Posterior cingulate gyrus (tissue), 11 donors: ENCODE results near the gene FATE1.

Source experiments
- DNase-seq, 10 donors: peaks; one replicate each; pipeline versions ENCODE4 v3.0.0 to v3.0.0-alpha.2; 2020 to 2021; ENCODE audit warnings: mixed read lengths in 3 of 10
- intact Hi-C: fragments of 100-400 bp; cut with DNase I; formaldehyde crosslinking; loops from one replicate; pipeline ENCODE4 v1.15.1; 2023

The FATE1 gene

DNA sequence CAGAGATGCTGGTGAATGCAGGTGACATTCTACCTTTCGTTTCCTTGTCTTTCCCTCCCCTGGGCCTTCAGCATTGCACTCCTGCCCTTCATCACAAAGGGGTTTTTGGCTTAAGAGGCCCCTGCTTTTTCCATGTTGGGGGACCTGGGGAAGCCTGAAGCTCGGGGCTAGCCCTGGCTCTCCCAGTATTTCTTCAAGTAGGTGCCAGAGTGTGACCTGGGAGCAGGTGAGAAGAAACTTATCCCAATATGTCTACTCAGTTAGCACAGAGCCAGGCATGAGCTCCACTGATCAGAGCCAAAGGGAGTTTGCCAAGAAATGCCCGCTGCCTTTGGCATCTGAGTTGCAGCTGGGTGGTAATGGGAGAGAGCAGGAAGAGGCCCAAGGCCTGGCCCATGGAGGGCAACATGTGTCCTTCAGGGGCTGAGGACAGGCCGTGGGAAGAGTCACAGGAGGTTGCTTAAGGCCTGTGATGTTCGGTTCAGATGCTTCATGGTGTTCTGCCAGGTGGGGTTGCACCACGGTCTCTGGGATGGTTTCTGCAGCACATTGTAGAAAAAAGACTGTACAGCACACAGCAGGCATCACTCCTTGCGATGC is 13.0 kb upstream of the FATE1 start:
- DNase-seq, result peak in 1 of 10 donors; percentile 19
- intact Hi-C loops, result no loop called here

DNA sequence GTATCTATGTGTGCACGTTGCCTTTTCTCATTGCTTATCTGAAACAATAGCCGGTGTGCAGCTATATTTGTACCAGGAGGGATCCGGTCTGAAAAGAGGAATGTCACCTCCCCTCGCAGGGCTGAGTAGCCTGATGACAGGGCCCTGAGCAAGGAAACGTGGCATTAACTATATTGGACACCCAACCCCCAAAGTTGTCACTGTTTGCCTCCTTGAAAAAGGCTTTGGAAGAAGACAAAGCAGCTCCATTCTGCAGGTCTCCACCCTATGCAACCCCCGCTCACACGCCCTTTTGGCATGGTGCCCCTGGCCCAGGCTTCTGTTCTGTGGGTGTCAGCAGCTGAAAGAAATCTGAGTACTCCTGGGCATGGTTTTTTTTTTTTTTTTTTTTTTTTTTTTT is 12.3 kb upstream of the FATE1 start:
- peak in 1 of 10 donors; percentile 70 for DNase-seq
- intact Hi-C loops, result no loop called here

DNA sequence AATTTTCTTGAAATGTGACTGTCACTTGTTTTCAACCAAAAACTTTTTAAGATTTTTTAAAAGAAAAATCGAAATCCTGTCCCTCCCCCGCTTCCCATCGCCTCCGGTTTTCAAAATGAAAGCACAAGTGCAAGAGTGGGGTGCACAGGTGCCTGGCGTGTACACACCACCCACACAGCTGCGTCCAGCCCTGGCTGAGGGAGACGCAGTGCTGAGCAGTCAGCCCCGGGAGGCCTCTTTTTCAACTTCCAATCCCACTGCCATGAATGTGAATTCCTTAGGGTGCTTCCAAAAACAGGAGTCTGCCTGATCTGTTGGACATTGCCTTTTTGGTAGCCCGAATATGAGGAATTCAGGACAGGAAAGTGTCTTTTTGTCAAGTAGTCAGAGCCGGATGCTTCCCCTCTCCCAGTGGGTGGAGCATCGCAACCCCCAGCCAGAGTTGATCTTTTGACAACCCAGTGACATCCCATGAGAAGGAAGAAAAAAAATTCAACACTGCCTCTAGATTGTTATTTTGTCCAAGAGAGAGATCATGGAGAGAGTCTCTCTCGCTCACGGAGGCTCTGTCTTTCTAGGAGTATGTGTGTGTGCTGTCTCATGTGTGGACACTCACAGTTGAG is 11.7 kb upstream of the FATE1 start:
- intact Hi-C loops, result no loop called here
- DNase-seq, result peak in 2 of 10 donors; percentile 5 to 64

DNA sequence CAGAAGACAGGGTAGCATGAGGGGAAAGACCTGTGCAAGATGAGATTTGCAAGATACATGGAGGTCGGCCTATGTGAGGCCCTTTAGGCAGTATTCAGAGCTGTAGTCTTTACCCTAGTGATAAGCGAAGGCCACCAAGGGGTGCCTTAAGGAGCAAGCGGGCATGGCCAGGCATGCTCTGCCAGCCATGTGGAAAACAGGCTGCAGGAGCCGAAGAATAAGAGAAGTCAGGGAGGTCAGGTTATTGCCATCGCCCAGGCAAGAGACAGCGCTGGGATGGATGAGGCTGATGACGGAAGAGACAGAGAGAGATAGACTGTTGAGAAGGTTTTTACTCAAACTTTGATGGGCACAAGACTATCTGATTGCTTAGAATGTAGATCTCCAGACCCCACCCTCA is 7.0 kb upstream of the FATE1 start:
- intact Hi-C loops, result no loop called here
- DNase-seq, result no peak

DNA sequence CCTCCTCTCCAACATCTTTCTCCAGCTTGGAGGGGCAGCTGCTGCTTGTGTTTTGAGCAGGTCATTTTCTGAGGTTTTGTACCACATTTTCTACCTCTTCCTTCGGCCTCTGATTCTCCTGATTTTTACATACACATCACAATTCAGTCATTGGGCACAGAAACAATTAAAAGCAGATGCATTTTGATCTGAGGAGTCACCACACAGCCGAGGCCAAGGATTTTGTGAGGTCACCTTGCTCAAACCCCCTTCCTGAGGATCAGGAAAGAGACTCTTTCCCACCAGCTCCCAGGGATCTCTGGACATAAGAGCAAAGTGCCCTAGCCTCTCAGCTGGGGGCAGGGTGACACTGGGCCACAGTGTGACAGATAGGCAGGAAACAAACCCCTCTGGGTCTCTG is 5.4 kb upstream of the FATE1 start:
- intact Hi-C loops, result no loop called here

DNA sequence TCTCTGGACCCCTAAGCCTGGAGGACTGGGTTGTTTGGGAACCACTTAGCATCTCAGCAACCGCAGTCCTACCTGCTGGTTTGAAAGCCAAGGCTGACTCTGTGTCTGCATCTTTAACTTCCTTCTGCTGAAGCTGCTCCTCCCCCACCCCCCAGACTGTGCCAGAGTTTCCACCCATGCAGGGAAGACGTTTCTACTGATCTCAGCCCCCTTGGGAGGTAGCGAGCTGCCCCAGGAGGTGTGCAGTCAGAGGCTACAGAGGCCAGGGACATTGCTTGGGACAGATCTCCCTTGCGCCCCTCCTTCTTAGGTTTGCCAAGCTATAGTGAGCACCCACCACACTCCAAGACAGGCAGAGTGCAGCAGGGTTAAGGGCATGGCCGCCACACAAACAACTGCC is 4.7 kb upstream of the FATE1 start:
- intact Hi-C loops, result no loop called here
- peak in 1 of 10 donors; percentile 32 for DNase-seq

More for the DNA sequence above, 5.4 kb upstream of the FATE1 start:
- DNase-seq, result no peak

DNA sequence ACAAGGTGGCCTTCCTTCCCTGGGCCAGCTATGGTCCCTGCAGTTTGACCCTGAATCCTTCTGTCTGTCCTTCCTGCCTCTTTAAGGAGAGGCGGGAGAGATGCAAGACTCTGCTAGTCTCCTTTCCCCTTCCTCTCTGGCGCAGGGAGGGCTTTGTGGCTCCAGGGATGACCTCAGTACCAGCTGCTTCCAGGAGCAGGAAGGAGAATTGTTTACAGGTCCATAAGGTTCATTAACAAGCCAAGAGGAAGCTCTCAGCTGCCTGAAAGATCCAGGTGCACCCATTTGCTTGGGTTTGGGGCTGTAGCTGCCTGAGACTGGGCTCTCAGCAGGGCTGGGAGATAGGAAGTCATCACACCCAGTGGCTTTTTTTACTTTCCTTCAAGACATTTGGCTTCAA is 4.0 kb upstream of the FATE1 start:
- no peak for DNase-seq
- intact Hi-C loops, result no loop called here

DNA sequence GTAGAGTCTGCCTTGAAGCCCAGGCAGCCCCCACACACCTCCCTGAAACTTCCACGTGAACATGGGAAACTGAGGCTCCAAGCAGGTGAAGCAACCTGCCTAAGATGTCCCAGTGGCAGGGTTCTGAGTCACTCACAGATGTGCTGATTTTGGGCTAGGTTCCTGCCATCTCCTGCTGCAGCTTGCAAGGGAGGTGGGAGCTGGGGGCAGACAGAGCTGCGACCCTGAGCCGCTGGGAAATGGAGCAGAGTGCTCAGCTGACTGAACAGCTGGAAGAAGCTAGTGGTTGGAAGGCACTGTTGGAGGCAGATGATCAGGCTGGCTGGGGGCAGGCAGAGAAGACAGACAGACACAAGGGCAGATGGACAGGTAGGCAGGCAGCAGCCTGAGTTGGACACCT is 3.6 kb upstream of the FATE1 start:
- intact Hi-C loops, result no loop called here
- DNase-seq, result peak in 1 of 10 donors; percentile 23

DNA sequence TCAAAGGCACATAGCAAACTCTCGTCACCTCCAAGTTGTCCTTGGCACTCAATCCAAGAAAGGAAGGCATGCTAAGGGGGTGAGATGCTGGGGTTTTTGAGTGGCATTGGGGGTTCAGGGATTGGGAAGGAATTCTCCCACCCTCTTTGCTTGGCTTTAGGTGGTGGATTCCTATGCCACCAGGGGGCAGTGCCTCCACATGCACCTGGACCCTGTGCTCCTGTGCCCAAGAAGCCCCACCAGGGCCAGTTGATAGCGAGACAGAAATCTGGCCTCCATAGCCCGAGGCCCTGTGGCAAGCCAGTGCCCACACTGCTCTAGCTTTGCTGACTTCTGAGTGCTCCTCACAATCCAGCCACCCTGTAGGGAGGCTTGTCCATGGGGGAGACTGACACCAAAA is 2.0 kb upstream of the FATE1 start:
- DNase-seq, result peak in 1 of 10 donors; percentile 62
- intact Hi-C loops, result no loop called here

DNA sequence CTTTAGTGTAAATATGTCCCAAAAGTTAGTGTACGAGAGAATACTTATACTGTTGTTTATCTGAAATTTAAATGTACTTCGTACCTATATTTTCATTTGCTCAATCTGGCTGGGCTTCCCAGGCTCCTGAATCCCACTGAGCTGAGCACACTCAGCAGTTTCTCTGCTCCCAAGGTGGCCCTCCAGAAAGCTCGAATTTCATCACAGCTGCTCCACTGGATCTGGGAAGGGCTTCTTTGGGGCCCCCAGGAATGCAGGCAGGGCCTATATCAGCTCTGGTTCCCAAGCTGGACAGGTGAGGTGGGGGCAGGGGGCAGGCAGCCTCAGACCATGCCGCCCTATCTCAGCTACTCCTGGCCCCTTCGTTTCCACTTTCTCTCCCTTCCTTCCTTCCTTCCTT is 1.5 kb upstream of the FATE1 start:
- no peak for DNase-seq
- intact Hi-C loops, result no loop called here

DNA sequence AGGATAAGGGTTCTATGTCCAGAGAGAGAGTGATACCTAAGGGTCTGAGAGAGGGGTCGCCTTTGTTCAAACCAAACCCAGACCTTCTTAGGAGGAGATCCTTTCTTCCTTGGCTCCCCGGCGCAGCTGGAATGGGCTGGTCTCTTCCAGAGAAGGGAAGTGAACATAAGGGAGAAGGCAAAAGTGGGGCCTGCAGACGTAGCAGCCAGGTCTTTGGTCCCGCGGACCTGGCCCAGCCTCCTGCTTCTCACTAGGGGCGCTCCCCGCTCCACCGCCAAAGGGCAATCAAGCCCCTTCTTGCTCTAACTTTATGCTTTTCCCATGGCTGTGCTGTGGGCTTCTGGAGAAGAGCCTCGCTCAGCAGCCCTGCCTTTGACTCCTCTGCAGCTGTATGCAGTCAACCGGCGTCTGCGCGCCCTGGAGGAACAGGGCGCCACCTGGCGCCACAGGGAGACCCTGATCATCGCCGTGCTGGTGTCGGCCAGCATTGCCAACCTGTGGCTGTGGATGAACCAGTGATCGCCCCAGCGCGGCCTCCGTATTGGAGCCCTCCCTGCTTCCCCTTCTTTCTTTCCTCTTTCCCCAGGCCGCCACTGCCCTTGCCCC is 6.5 kb downstream of the FATE1 start:
- intact Hi-C loops, result no loop called here
- peak in 1 of 10 donors; percentile 30 for DNase-seq

DNA sequence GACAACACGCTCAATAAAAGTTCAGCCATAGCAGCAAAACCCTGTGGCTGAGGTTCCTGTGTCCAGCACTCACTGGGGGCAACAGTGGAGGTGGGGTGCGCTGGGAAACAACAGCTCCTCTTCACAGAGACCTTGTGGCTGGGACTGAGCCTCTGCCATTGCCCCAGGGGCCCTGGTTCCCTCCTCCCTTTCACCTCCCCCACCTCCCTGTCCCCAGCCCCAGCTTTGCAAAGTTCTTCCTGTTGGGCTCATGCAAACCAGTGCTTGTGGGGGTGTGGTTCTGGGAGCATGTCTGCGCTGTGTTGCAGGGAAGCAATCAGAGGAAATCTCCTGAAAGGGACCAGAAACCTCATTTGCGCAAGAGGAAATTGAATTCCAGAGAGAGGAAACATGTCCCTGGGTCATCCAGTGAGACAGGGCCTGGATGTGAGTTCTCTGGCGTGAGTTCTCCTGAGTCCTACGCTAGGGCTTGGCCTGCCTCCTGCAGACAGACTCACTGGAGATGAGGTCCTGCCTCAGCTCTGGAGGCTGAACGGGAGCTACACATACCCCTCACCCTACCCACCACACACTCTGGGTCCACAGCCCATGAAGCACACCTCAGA is 7.4 kb downstream of the FATE1 start:
- no peak for DNase-seq
- intact Hi-C loops, result no loop called here

DNA sequence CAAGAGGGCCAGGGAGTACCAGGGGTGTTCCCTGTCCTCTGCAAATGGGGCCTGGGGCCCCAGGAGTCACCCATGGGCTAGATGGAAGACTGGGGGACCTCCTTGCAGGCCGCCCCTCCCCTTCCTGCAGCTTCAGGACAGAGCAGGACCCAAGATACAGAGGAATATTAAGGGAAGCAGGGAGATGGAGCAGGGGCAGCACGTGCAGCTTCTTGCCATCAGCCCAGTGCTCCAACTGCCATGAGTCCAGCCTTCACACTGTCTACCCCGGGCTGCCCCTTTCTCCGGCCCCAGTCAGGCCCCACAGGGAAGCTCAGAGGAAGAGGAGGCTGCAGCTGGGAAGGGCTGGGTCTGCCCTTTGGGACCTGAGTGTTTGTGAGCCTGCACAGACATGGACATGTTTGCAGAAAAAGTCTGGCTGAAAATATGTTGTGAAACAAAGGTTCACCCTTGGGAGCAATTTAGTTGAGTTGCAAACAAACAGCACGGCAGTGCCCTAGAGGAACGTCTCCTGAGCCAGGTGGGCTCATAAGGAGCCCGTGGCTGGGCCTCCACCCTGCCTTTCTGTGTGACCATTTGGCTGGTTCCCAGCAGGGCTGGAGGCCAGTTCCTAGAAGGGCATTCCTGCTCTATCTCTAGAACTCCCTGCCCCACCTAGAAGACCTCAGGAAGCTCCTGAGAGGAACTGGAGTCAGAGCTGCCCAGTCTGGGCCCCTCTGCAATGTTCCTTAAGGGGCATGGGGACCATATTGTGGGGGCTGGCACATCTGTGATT is 8.9 kb downstream of the FATE1 start:
- no peak for DNase-seq
- intact Hi-C loops, result no loop called here

DNA sequence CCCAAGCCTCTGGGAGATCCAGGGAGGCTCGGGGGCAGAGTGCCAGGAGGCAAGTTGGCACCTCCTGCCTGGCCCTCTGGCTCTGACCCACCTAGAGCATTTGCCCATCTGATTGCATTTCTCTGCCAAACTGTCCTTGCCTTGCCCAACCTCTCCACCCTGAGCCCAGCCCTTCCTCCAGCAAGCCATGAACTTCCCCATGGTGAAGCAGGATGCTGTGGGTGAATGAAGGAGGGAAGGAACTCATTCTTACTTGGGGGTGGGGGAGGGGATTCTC is 9.4 kb downstream of the FATE1 start:
- intact Hi-C loops, result no loop called here
- DNase-seq, result no peak

DNA sequence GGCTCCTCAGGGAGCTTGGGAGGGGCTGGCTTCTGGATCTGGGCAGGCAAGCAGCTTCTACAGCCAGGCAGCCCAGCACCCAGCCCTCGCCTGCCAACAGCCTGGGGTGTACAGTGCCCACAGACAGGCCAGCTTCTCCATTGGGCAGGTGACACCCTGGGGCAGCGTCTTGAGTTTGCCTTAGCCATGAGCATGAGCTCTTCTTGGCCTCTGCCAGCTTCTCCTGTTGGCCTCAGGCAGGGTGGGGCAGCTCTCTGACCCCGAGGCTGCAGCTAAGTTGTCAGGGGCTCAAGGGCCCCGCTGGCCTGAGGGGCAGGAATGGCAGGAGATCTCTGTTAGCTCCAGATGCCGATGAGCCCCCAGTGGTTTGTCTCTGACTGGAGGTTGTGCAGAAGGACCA is 10.9 kb downstream of the FATE1 start:
- intact Hi-C loops, result no loop called here
- no peak for DNase-seq

DNA sequence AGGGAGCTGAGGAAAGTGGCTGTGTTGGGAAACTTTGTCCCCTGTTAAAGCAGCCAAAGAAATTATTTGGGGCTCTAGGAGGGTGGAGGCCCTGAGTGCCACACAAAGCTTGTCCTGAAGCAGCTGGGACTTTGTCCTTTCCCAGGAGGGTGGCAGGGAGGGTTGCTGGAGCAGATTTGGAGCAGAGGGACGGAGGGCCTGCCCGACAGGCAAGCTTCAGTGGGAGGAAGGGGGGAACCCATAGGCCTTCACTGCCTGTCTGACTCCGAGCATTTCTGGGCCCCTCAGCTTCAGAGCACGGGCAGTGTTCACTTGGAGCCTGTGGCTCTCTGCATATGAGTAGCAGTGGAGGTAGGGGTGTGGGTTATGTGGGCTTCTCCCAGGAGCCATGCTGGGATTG is 11.5 kb downstream of the FATE1 start:
- intact Hi-C loops, result no loop called here
- no peak for DNase-seq

DNA sequence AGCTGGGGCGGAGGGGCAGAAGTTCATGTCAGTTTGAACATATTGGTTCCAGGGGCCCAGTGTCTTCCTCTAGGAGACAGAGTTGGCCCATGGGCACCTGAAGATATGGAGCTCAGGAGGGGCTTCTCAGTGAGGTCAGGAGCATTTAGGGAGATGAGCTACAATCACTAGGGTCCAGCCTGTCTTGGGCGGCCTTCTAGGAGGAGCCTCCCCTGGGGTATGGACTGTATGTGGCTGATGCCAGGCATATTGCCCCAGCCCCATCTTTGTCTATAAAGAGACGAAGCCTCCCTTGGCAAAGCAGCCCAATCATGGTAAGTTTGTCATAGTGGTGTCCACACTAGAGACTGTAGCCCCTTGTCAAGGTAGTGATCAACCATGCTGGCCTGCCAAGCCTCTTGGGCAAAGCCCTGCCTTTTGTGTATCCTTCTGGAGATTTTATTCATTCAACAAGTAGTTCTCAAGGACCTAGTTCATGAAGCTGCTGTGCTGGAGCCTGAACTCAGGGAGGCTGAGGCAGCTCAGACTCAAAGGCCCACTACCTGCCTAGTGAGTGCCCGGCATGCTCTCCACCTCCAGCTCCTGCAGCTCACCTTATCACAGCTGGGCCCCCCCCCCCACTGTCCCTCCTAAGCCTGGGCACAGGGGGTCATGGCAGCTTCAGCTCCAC is 13.4 kb downstream of the FATE1 start:
- intact Hi-C loops, result no loop called here
- DNase-seq, result no peak

DNA sequence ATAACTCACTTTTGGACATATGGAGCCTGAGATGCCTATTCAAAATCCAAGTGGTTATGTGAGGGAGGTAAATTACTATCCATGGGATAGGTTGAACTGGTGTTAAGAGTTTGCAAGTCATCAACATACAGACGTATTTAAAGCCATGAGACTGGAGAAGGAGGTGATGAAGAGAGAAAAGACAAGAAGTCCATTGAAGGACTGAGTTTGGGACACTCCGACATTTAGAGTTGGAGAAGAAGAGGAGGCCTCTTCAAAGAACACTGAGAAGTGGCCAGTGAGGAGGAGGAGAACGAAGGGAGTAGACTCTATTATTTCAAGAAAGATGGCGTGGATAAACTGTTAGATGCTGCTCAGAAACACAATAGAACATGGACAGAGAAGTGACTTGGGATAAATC is 18.6 kb downstream of the FATE1 start, which contains the start of gene CNGA2:
CNGA2 (plus strand) TSS at position 301 of the 400 bp plus-strand sequence. CDS start 3,738 bp downstream, outside the sequence.
- no peak for DNase-seq
- intact Hi-C loops, result no loop called here

DNA sequence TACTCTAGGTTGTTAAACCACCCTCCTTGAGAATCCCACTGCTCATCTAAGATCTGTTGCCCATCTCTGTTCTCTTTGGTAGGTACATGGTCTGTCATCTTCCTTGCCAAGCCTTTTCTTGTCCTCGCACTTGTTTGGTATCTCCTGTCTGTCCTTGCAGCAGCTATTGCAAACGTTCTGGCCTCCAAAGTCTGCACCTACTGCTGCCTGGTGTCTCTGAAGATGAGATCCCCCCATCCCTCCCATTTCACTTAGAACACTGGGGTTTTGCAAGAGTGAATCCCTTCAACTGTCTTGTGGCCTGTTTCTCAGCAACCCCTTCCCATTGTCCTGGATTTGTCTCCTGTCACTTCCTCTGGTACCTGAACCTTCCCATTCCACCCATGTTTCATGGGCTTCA is 19.4 kb downstream of the FATE1 start:
- intact Hi-C loops, result no loop called here
- no peak for DNase-seq

DNA sequence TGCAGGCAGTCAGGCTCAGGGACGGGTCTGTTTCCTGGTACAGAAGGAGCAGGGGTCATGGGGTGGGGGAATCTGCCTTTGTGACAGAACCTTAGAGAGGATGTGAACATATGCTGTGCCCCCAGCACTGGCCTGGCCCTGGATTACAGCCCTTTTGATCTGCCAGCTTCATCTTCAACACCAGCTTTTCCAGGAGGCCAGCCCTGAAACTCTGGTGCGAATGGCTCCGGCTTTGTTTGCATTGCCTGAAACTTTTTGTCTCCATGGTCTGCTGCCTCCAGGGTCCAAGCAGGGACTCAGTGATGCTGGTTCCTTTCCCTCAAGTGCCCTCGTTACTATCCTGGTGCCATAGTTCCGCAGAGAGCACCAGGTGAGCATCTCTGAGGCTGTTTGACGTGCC is 20.9 kb downstream of the FATE1 start:
- DNase-seq, result peak in 1 of 10 donors; percentile 55
- intact Hi-C loops, result no loop called here

DNA sequence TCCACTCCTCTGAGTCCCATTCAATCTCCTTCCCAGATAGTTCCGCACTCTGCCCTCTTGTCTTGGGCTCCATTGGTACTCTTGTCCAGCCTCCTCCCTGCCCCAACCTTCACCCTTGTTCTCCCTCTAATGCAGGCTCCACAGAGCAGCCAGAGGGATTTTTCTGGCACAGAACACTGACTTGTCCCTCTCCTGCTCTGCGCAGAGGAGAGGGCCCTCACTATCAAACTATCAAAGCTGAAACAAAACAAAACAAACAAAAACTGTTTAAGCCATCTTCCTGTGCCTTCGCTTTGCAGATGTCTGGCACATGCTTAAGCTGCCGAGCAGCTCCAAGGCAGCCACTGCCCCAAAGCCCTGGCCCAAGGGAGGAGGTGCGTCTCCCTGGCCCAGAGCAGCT is 21.7 kb downstream of the FATE1 start:
- no peak for DNase-seq
- intact Hi-C loops, result no loop called here
